Measurements from ENCODE around the gene NCKAP5L.

GRCh38 chr12:49789992-49790391, 38.2 kb downstream of the NCKAP5L start:
- no peak for TF ChIP-seq KAT8 (IDR thresholded peaks at IDR 0.05; ENCODE audit: low read depth)
- no peak for TF ChIP-seq SP1 (CRISPR knock-in tag; IDR thresholded peaks at IDR 0.05)
- TF ChIP-seq POLR2A (conservative IDR thresholded peaks at IDR 0.05): no peak
- TF ChIP-seq RBM22 (IDR thresholded peaks at IDR 0.05; ENCODE audit: low read depth, low read length, poor library complexity, severe bottlenecking): no peak
- TF ChIP-seq, protein P1, sequence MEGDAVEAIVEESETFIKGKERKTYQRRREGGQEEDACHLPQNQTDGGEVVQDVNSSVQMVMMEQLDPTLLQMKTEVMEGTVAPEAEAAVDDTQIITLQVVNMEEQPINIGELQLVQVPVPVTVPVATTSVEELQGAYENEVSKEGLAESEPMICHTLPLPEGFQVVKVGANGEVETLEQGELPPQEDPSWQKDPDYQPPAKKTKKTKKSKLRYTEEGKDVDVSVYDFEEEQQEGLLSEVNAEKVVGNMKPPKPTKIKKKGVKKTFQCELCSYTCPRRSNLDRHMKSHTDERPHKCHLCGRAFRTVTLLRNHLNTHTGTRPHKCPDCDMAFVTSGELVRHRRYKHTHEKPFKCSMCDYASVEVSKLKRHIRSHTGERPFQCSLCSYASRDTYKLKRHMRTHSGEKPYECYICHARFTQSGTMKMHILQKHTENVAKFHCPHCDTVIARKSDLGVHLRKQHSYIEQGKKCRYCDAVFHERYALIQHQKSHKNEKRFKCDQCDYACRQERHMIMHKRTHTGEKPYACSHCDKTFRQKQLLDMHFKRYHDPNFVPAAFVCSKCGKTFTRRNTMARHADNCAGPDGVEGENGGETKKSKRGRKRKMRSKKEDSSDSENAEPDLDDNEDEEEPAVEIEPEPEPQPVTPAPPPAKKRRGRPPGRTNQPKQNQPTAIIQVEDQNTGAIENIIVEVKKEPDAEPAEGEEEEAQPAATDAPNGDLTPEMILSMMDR (IDR thresholded peaks at IDR 0.05 in 2 of 3, conservative IDR thresholded peaks at IDR 0.05 in 1 of 3; ENCODE audit: insufficient read depth in 2 of 3, low read depth in 1 of 3, low read length in 3 of 3): no peak
- TF ChIP-seq ZNF740 (CRISPR knock-in tag; IDR thresholded peaks at IDR 0.05): no peak
- no peak for TF ChIP-seq ZNF740 (tag; IDR thresholded peaks at IDR 0.05)
- TF ChIP-seq, protein P2, sequence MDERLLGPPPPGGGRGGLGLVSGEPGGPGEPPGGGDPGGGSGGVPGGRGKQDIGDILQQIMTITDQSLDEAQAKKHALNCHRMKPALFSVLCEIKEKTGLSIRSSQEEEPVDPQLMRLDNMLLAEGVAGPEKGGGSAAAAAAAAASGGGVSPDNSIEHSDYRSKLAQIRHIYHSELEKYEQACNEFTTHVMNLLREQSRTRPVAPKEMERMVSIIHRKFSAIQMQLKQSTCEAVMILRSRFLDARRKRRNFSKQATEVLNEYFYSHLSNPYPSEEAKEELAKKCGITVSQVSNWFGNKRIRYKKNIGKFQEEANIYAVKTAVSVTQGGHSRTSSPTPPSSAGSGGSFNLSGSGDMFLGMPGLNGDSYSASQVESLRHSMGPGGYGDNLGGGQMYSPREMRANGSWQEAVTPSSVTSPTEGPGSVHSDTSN (CRISPR knock-in tag; IDR thresholded peaks at IDR 0.05; ENCODE audit: low read depth): no peak
- TF ChIP-seq, protein P2 (tag; conservative IDR thresholded peaks at IDR 0.05; ENCODE audit: low read depth): no peak
- TF ChIP-seq TAF15 (IDR thresholded peaks at IDR 0.05; ENCODE audit: low read depth, low read length): no peak
- no peak for TF ChIP-seq ARNT (IDR thresholded peaks at IDR 0.05)
- no peak for TF ChIP-seq ZNF695 (CRISPR knock-in tag; IDR thresholded peaks at IDR 0.05)

Measured in K562 (cell line).